Heart left ventricle (tissue), 16 donors: Measurements from ENCODE around the gene OXSR1. TPM values are rescaled to one million over a fixed set of nuclear protein-coding genes. Genes with fewer than 3 reads are reported as not detected.

ENCODE experiments used
- ATAC-seq, 4 donors: fragments of 200-7000 bp; cut with Tn5 transposase; one replicate each; pipeline ENCODE4 v1.9.1; 2020 to 2022; ENCODE audit warnings: moderate library complexity in 4 of 4, mild to moderate bottlenecking in 3 of 4, moderate number of reproducible peaks in 1 of 4
- DNase-seq, 5 donors: peaks; one replicate each; pipeline ENCODE4 v3.0.0-alpha.2; 2020
- H3K27ac ChIP-seq, 12 donors: fragments of 200-600 bp; sonication (generic) in 4 of 12; one replicate each; pipeline versions ENCODE4 v1.5.0 to v1.8.0; 2016 to 2022; ENCODE audit warnings: mild to moderate bottlenecking in 2 of 12
- H3K27me3 ChIP-seq, 9 donors: fragments of 200-600 bp; sonication (generic) in 2 of 9; one replicate each; pipeline versions ENCODE4 v1.5.1 to v1.8.0; 2016 to 2022; ENCODE audit warnings: mild to moderate bottlenecking in 3 of 9
- H3K36me3 ChIP-seq, 9 donors: fragments of 200-600 bp; sonication (generic) in 2 of 9; one replicate each; pipeline versions ENCODE4 v1.5.0 to v1.8.0; 2018 to 2022; ENCODE audit warnings: mild to moderate bottlenecking in 2 of 9
- H3K4me1 ChIP-seq, 12 donors: fragments of 200-600 bp; sonication (generic) in 4 of 12; one replicate each; pipeline versions ENCODE4 v1.5.0 to v1.8.0; 2016 to 2022; ENCODE audit warnings: mild to moderate bottlenecking in 3 of 12
- H3K4me3 ChIP-seq, 12 donors: fragments of 200-600 bp; sonication (generic) in 4 of 12; one replicate each; pipeline versions ENCODE4 v1.5.0 to v1.8.0; 2017 to 2022; ENCODE audit warnings: mild to moderate bottlenecking in 9 of 12, moderate library complexity in 4 of 12
- H3K9me3 ChIP-seq, 12 donors: fragments of 200-600 bp; sonication (generic) in 4 of 12; one replicate each; pipeline versions ENCODE4 v1.5.0 to v1.8.0; 2016 to 2022; ENCODE audit warnings: mild to moderate bottlenecking in 1 of 12
- CTCF ChIP-seq, 12 donors: fragments of 200-600 bp; sonication (generic) in 4 of 12; IDR thresholded peaks; one replicate each; pipeline versions ENCODE4 v1.5.0 to v1.8.0; 2018 to 2022; ENCODE audit warnings: antibody characterized with exemption in 12 of 12, mild to moderate bottlenecking in 5 of 12
- POLR2A ChIP-seq, 2 donors: fragments of 450-650 bp; IDR thresholded peaks; one replicate each; pipeline ENCODE4 v1.6.1; 2017; ENCODE audit warnings: antibody characterized with exemption in 2 of 2, mild to moderate bottlenecking in 2 of 2, moderate library complexity in 2 of 2
- WGBS, 4 donors: extraction: QIAGEN DNeasy Blood & Tissue Kit in 2 of 4; methylation state at CpG; one replicate each; pipeline versions ENCODE4 v1.1.5 to v1.1.7; 2013 to 2018; 5-methylcytosine and 5-hydroxymethylcytosine counted together
- intact Hi-C, 10 donors: fragments of 100-400 bp; cut with DNase I; formaldehyde crosslinking; loops; one replicate each; pipeline versions ENCODE4 v1.11.1 to v1.14.2; 2022
- polyA plus RNA-seq, 2 donors: library from polyadenylated mRNA; stranded (reverse); fragments of 200-250 nt; gene quantifications; one replicate each; pipeline ENCODE4 v1.2.3, GENCODE V29; 2013
- total RNA-seq, 9 donors: library from RNA; depleted of rRNA in 2 of 9; stranded (reverse); fragments of >200 nt in 2 of 9; fragmentation: NEBNext Ultra II Directional in 3 of 9; extraction: Animal tissue kit (Norgen Biotek cat#: 25700) in 3 of 9; gene quantifications; one replicate each; pipeline versions ENCODE4 v1.1.0 to v1.2.4, GENCODE V29; 2016 to 2023
- donor health status: ischemic (EF 13 %, LVEDD 7.1; RV severe dilation, severe dysfunction).
- donor health status: healthy with polysubstance abuse.
- donor health status: DM: no; HTN: yes; CAD: no.
- donor health status: DM: no; HTN: no; CAD: no.
- donor health status: ischemic (EF 25% LVEDD 6.9; RV normal size, moderate dysfunction).
- donor health status: ischemic (EF 25% LVEDD 5.7; RV mildly dilated, moderate dysfunction).
- donor health status: healthy.
- donor health status: DM: yes; HTN: yes; CAD: no.
- donor health status: ischemic (EF 35%, LVEDD 5.7; RV mildly dilated, moderate dysfunction).
- donor health status: nonischemic (EF 11% LVEDD 7.7; RV severe dilation, severe dysfunction).
- donor health status: DM: yes; HTN: yes; CAD: no.
- donor health status: PGD.
- donor health status: ischemic (EF 29% LVEDD 5.4; RV normal size, mild dysfunction).
- donor health status: nonischemic (EF 23%, LVEDD 6.1; RV moderate dilation, normal function).

OXSR1 gene
- total and polyA plus RNA-seq, 11 donors, result 10.4 to 38.3 (median 31.7) TPM

- H3K4me3 ChIP-seq, result no peak overlapping the region
- TF ChIP-seq CTCF (IDR thresholded peaks at IDR 0.05), result no peak
- no peak for TF ChIP-seq POLR2A (IDR thresholded peaks at IDR 0.05)
- no peak overlapping the region for H3K27ac ChIP-seq
- H3K4me1 ChIP-seq, result no peaks in the 10 kb centered on the region
- DNase-seq (no peak), ATAC-seq (no peak)
- 92 to 98% (median 97%) methylated on average over 4 of the region's 4 CpGs for WGBS, 4 donors
- no peaks in the 10 kb centered on the region for H3K27me3 ChIP-seq
- no peaks in the 10 kb centered on the region for H3K9me3 ChIP-seq
- intact Hi-C loops, result loop anchor here in 2 of 10 donors (10.0 kb wide), 1 partner anchor 221 kb away; no protein-coding TSS in a partner anchor
- peaks cover 0 to 72% (median 58%) of the 10 kb centered on the region in 9 donors for H3K36me3 ChIP-seq
Observed at GRCh38 chr3:38253704-38254103, 88.4 kb downstream of the OXSR1 start.

- intact Hi-C loops, result loop anchor here in 2 of 10 donors (10.0 kb wide), 1 partner anchor 220 kb away; no protein-coding TSS in a partner anchor
- H3K36me3 ChIP-seq, result peaks cover 0 to 61% (median 47%) of the 10 kb centered on the region in 9 donors
- no peak for DNase-seq
- no peak for TF ChIP-seq CTCF (IDR thresholded peaks at IDR 0.05)
- no peaks in the 10 kb centered on the region for H3K27me3 ChIP-seq
- no peaks in the 10 kb centered on the region for H3K9me3 ChIP-seq
- no peaks in the 10 kb centered on the region for H3K4me1 ChIP-seq
- H3K27ac ChIP-seq, result no peak overlapping the region
- H3K4me3 ChIP-seq, result no peak overlapping the region
- 72 to 93% (median 81%) methylated on average over 2 of the region's 2 CpGs for WGBS, 4 donors
- ATAC-seq, result no peak
Observed at GRCh38 chr3:38254872-38255271, 89.5 kb downstream of the OXSR1 start.

GRCh38 chr3:38255627-38256026 lies 90.3 kb downstream of the OXSR1 start:
- no peak overlapping the region for H3K27ac ChIP-seq
- intact Hi-C loops, result loop anchor here in 2 of 10 donors (10.0 kb wide), 1 partner anchor 219 kb away; no protein-coding TSS in a partner anchor
- WGBS, 4 donors, result 68 to 82% (median 78%) methylated on average over 1 of the region's 1 CpG
- no peak for ATAC-seq
- DNase-seq, result no peak
- H3K9me3 ChIP-seq, result no peaks in the 10 kb centered on the region
- H3K4me3 ChIP-seq, result no peak overlapping the region
- H3K36me3 ChIP-seq, result peaks cover 0 to 53% (median 40%) of the 10 kb centered on the region in 9 donors
- H3K4me1 ChIP-seq, result no peaks in the 10 kb centered on the region
- TF ChIP-seq POLR2A (IDR thresholded peaks at IDR 0.05) (no peak), CTCF (IDR thresholded peaks at IDR 0.05) (no peak)
- H3K27me3 ChIP-seq, result no peaks in the 10 kb centered on the region

GRCh38 chr3:38257583-38257982 lies 92.2 kb downstream of the OXSR1 start:
- Histone ChIP-seq H3K27ac (no peak overlapping the region), H3K36me3 (peaks cover 0 to 34% (median 23%) of the 10 kb centered on the region in 9 donors), H3K4me3 (no peak overlapping the region), H3K27me3 (no peaks in the 10 kb centered on the region), H3K4me1 (no peaks in the 10 kb centered on the region), H3K9me3 (no peaks in the 10 kb centered on the region)
- DNase-seq, result no peak
- ATAC-seq, result no peak
- 82 to 96% (median 87%) methylated on average over 1 of the region's 1 CpG for WGBS, 4 donors
- TF ChIP-seq CTCF (IDR thresholded peaks at IDR 0.05), result no peak
- TF ChIP-seq POLR2A (IDR thresholded peaks at IDR 0.05), result no peak
- intact Hi-C loops, result loop anchor here in 2 of 10 donors (10.0 kb wide), 1 partner anchor 217 kb away; no protein-coding TSS in a partner anchor
